MCF 10A (cell line): Measurements from ENCODE around the gene NAPG. TPM values are rescaled to one million over a fixed set of nuclear protein-coding genes. Genes with fewer than 3 reads are reported as not detected.

Source experiments
- BruUV-seq: library from RNA; stranded (reverse); fragments of 400-500 nt; replicated peaks from 2 replicates; lab custom pipeline; 2021; lab: Mats Ljungman, UMichigan
- CTCF ChIA-PET: fragments of 300-600 bp; sonication (Branson Sonifier 250); formaldehyde crosslinking; extraction: SDS; loops from one replicate; lab custom pipeline; 2021; ENCODE audit warnings: antibody characterized with exemption, inconsistent platforms; lab: Yijun Ruan, JAX
- POLR2A ChIA-PET: fragments of 300-600, 350-650 bp; sonication (Branson Sonifier 250); formaldehyde crosslinking; extraction: SDS; loops from one replicate; lab custom pipeline; 2020; ENCODE audit warnings: antibody characterized with exemption, inconsistent platforms; lab: Yijun Ruan, JAX
- DNase-seq: peaks from one replicate; pipeline ENCODE4 v3.0.0-alpha.2; 2018; ENCODE audit not compliant: unreplicated experiment
- H3K27ac Mint-ChIP-seq: one replicate; pipeline ENCODE4 v1.8.0; 2022; ENCODE audit warnings: mild to moderate bottlenecking, low read depth, mixed read lengths; ENCODE audit not compliant: unreplicated experiment
- H3K27me3 Mint-ChIP-seq: one replicate; pipeline ENCODE4 v1.8.0; 2022; ENCODE audit warnings: mixed read lengths; ENCODE audit not compliant: insufficient read depth, unreplicated experiment
- H3K36me3 Mint-ChIP-seq: one replicate; pipeline ENCODE4 v1.8.0; 2022; ENCODE audit warnings: mild to moderate bottlenecking, moderate library complexity, mixed read lengths; ENCODE audit not compliant: insufficient read depth, unreplicated experiment
- H3K4me1 Mint-ChIP-seq: one replicate; pipeline ENCODE4 v1.8.0; 2022; ENCODE audit warnings: mixed read lengths; ENCODE audit not compliant: insufficient read depth, unreplicated experiment
- H3K4me3 Mint-ChIP-seq: one replicate; pipeline ENCODE4 v1.8.0; 2022; ENCODE audit warnings: mild to moderate bottlenecking, moderate library complexity, mixed read lengths; ENCODE audit not compliant: unreplicated experiment
- H3K9me3 Mint-ChIP-seq: one replicate; pipeline ENCODE4 v1.8.0; 2022; ENCODE audit warnings: mixed read lengths; ENCODE audit not compliant: unreplicated experiment
- CTCF ChIP-seq: fragments of 200-600 bp; IDR thresholded peaks from one replicate; pipeline ENCODE4 v1.8.0; 2022; ENCODE audit warnings: antibody characterized with exemption, mild to moderate bottlenecking; ENCODE audit not compliant: unreplicated experiment
- intact Hi-C: fragments of 100-400 bp; cut with micrococcal nuclease; formaldehyde crosslinking; loops from 2 replicates; pipeline ENCODE4 v1.14.1; 2022
- total RNA-seq: library from RNA; stranded (reverse); gene quantifications from 2 replicates; pipeline ENCODE4 v1.2.3, GENCODE V29; 2022

The NAPG gene
- total RNA-seq, 1 experiment from 2014 or later = 32.2 TPM

- no peak for DNase-seq
- POLR2A ChIA-PET = interaction anchor here (0.7 kb wide), 1 partner anchor 477 kb away, joined by 3 read pairs; no protein-coding TSS in a partner anchor
- Mint-ChIP-seq H3K4me3 (no peak overlapping the region), H3K27me3 (no peaks in the 10 kb centered on the region), H3K27ac (no peak overlapping the region), H3K36me3 (peaks cover 6% of the 10 kb centered on the region), H3K4me1 (no peaks in the 10 kb centered on the region), H3K9me3 (no peaks in the 10 kb centered on the region)
- TF ChIP-seq CTCF = no peak
- intact Hi-C loops = no loop called here
- no TSS peak for BruUV-seq
- CTCF ChIA-PET = interaction anchor here (0.6 kb wide), 1 partner anchor 127 kb away, joined by 4 read pairs; no protein-coding TSS in a partner anchor
Measured at GRCh38 chr18:10477863-10478260, 48.0 kb upstream of the NAPG start.

- ChIA-PET CTCF (interaction anchor here (0.6 kb wide), 1 partner anchor 235 kb away, joined by 3 read pairs; no protein-coding TSS in a partner anchor), POLR2A (interaction anchor here (0.6 kb wide), 1 partner anchor 511 kb away, joined by 3 read pairs; no protein-coding TSS in a partner anchor)
- TF ChIP-seq CTCF = no peak
- H3K27me3 Mint-ChIP-seq = no peaks in the 10 kb centered on the region
- no peaks in the 10 kb centered on the region for H3K9me3 Mint-ChIP-seq
- H3K27ac Mint-ChIP-seq = no peak overlapping the region
- intact Hi-C loops = no loop called here
- H3K4me1 Mint-ChIP-seq = no peaks in the 10 kb centered on the region
- no TSS peak for BruUV-seq
- H3K36me3 Mint-ChIP-seq = peaks cover 6% of the 10 kb centered on the region
- H3K4me3 Mint-ChIP-seq = no peak overlapping the region
- no peak for DNase-seq
Measured at GRCh38 chr18:10481831-10482230, 44.0 kb upstream of the NAPG start.

- H3K9me3 Mint-ChIP-seq = no peaks in the 10 kb centered on the region
- H3K4me1 Mint-ChIP-seq = no peaks in the 10 kb centered on the region
- H3K36me3 Mint-ChIP-seq = peaks cover 6% of the 10 kb centered on the region
- no TSS peak for BruUV-seq
- POLR2A ChIA-PET = interaction anchor here (0.6 kb wide), 1 partner anchor 511 kb away, joined by 3 read pairs; no protein-coding TSS in a partner anchor
- DNase-seq = no peak
- H3K27ac Mint-ChIP-seq = no peak overlapping the region
- no peak overlapping the region for H3K4me3 Mint-ChIP-seq
- CTCF ChIA-PET = interaction anchor here (0.6 to 1.2 kb wide), 2 partner anchors 16 to 236 kb away, joined by 3 read pairs; no protein-coding TSS in a partner anchor
- TF ChIP-seq CTCF = no peak
- H3K27me3 Mint-ChIP-seq = no peaks in the 10 kb centered on the region
- intact Hi-C loops = no loop called here
Measured at GRCh38 chr18:10482363-10482984, 43.4 kb upstream of the NAPG start.
